Effector memory CD8-positive, alpha-beta T cell (primary cell): ENCODE measurements around the gene NEUROD2.

Experiments used
- ATAC-seq: fragments of 150-1000 bp; cut with Tn5 transposase; replicated peaks from 2 replicates; pipeline ENCODE4 v1.10.0; 2021; ENCODE audit warnings: mild to moderate bottlenecking, moderate library complexity
- DNase-seq, 3 experiments: peaks; one replicate each; pipeline ENCODE4 v3.0.0; 2021
- H3K27ac Mint-ChIP-seq, 2 donors: one replicate each; pipeline ENCODE4 v1.8.0; 2022; ENCODE audit warnings: mild to moderate bottlenecking in 2 of 2, mixed read lengths in 2 of 2, moderate library complexity in 2 of 2
- H3K27me3 Mint-ChIP-seq, 2 donors: one replicate each; pipeline ENCODE4 v1.8.0; 2022; ENCODE audit warnings: mixed read lengths in 2 of 2
- H3K36me3 Mint-ChIP-seq: one replicate; pipeline ENCODE4 v1.8.0; 2022; ENCODE audit warnings: mild to moderate bottlenecking, moderate library complexity, mixed read lengths; ENCODE audit not compliant: insufficient read depth
- H3K4me1 Mint-ChIP-seq, 2 donors: one replicate each; pipeline ENCODE4 v1.8.0; 2022; ENCODE audit warnings: low read depth in 2 of 2, mixed read lengths in 2 of 2
- H3K4me3 Mint-ChIP-seq, 2 donors: one replicate each; pipeline ENCODE4 v1.8.0; 2022; ENCODE audit warnings: mild to moderate bottlenecking in 2 of 2, mixed read lengths in 2 of 2, moderate library complexity in 2 of 2
- H3K9me3 Mint-ChIP-seq, 2 donors: one replicate each; pipeline ENCODE4 v1.8.0; 2022; ENCODE audit warnings: mixed read lengths in 2 of 2

NEUROD2 gene

DNA sequence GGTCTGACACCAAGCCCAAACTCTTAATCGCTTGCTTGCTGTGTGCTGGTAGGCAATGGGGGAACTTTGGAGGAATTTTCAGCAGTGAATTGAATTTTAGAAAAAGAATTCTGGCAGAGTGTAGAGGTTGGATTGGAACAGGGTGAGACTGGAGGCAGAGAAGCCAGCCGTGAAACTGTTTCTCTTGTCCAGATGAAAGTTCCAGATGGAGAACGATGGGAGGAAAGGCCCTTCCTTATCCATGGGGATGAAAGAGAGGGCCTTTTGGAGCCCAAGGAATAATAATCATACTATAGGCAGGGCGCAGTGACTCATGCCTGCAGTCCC is 26.0 kb downstream of the NEUROD2 start:
- ATAC-seq = no peak
- H3K4me1 Mint-ChIP-seq = no peaks in the 10 kb centered on the region

DNA sequence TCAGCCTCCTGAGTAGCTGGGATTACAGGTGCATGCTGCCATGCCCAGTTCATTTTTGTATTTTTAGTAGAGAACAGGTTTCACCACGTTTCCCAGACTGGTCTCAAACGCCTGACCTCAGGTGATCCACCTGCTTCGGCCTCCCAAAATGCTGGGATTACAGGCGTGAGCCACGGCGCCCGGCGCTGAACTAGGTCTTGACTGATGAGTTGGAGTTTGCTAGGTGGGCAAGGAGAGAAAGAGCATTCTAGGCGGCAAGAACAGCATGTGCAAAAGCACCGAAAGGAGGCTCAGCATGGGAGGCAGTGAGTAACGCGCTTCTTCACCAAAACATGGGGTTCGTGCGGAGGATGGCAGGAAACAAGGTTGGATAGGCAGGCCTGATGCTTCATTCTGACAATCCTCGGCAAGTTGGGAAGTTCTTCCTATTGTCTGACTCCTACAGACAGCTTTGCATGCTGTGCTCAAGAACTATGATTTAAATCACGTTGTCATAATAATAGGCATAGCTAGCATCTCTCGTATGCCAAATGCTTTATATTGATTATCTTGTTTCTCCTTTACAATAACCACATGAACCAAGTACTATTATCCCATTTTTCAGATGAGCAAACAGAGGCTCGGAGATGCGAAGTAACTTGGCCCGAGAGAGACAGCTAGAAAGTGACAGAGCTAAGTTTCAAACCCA is 26.5 kb downstream of the NEUROD2 start:
- DNase-seq = no peak
- no peaks in the 10 kb centered on the region for H3K27me3 Mint-ChIP-seq
- H3K27ac Mint-ChIP-seq = no peak overlapping the region
- H3K4me1 Mint-ChIP-seq = no peaks in the 10 kb centered on the region
- ATAC-seq = no peak
- no peaks in the 10 kb centered on the region for H3K9me3 Mint-ChIP-seq
- H3K4me3 Mint-ChIP-seq = no peak overlapping the region
- no peaks in the 10 kb centered on the region for H3K36me3 Mint-ChIP-seq

More for the DNA sequence above, 26.0 kb downstream of the NEUROD2 start:
- no peaks in the 10 kb centered on the region for H3K9me3 Mint-ChIP-seq
- no peak overlapping the region for H3K27ac Mint-ChIP-seq
- H3K4me3 Mint-ChIP-seq = no peak overlapping the region
- peaks cover 0 to 3% of the 10 kb centered on the region in 2 donors for H3K27me3 Mint-ChIP-seq
- DNase-seq = no peak
- H3K36me3 Mint-ChIP-seq = no peaks in the 10 kb centered on the region

DNA sequence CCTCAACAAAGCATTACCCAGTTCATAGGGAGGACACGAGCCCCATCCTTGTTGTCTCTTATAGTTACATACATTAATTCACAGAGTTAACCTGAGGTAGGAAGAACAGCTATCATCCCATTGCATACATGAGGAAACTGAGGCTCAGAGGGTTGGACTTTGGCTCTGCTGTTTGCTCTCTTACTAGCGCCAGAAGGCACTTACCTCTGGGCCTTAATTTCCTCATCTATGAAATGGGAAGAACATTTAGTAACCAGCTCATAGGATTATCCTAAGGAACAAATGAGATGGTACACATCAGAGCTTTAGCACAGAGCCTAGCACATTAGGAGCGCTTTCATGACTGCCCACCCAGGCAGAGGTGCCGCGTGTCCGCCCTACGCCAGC is 27.6 kb downstream of the NEUROD2 start:
- no peak for ATAC-seq
- no peak for DNase-seq
- Mint-ChIP-seq H3K27ac (no peak overlapping the region), H3K27me3 (no peaks in the 10 kb centered on the region), H3K4me1 (no peaks in the 10 kb centered on the region), H3K9me3 (no peaks in the 10 kb centered on the region), H3K36me3 (no peaks in the 10 kb centered on the region), H3K4me3 (no peak overlapping the region)

DNA sequence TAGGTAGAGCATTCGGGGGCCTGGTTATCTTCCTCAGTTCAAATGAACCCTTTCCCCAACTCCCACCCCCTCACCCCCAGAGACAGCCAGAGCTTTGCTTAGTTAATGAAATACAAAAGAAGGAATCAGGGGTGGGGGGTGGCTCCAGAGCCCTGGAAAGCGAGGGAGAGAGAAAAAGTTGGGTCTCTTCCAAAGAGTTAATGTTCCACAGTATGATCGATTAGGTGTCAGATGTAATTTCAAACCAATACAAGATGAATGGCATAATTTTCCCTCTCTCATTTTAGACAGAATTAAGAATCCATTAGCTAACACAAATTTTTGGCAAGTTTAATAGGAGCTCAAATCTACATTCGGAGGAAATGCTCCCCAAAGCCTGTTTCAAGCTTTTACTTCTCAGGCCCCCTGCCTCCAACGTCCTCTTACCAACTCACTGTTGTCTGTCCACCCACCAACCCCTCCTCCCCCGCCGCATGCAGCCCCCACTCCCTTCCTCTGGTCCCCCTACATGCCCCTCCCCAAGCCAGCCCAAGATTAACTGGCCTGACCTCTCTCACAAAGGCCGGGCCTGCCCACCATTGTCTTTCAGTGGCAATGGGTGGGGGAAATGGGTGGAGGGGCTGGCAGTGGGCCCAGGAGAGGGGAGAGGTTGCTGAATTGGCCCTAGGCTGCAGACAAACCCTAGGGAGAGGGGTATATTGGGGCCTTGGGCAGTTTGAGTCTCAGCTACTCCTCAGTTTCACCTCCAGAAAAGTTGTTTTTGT is 28.2 kb downstream of the NEUROD2 start:
- Mint-ChIP-seq H3K9me3 (no peaks in the 10 kb centered on the region), H3K27ac (no peak overlapping the region), H3K27me3 (no peaks in the 10 kb centered on the region), H3K4me3 (no peak overlapping the region), H3K4me1 (no peaks in the 10 kb centered on the region), H3K36me3 (no peaks in the 10 kb centered on the region)
- ATAC-seq = no peak
- no peak for DNase-seq

DNA sequence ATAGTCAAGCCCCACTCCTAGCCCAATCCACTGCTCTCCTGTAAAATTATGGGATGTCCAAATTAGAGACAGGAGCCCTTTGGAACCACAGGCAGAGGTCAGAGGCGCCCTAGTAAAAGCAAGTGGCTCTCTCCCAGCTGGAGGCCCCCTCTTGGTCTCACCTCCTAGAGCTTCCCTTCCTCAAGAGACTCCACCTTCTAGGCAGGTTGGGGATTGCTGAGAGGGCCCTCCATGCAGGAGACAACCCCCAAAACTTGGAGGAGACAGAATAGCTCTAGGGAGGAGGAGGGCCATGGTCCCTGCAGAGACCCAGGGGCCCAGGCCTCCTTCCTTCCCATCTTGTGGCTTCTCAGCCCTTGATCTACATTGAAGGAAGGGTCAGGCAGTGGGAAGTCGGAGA is 29.4 kb downstream of the NEUROD2 start:
- Mint-ChIP-seq H3K27ac (no peak overlapping the region), H3K9me3 (no peaks in the 10 kb centered on the region), H3K27me3 (no peaks in the 10 kb centered on the region), H3K4me3 (no peak overlapping the region), H3K36me3 (no peaks in the 10 kb centered on the region), H3K4me1 (peaks cover 0 to 2% of the 10 kb centered on the region in 2 donors)
- DNase-seq (no peak), ATAC-seq (no peak)

DNA sequence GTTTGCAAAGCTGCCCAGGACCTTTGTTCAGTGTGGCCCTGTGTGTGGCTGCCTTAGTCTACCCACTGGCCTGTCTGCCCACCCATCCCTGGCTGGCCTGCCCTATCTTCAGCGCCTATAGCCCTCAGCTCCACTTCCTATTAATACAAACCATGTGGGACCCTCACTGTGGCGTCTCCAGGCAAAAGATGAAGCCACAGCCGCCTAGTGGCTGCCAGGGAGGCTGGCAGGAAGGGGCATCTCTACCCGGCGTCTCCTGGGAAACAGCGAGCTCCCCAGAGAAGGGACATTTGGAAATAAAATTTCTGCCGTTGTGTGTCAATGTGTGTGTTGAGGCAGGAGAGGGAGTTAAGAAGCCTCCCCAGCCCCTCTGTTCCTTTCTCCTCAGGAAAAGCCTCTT is 31.5 kb downstream of the NEUROD2 start:
- Mint-ChIP-seq H3K4me1 (peaks cover 0 to 4% of the 10 kb centered on the region in 2 donors), H3K9me3 (peaks cover 2 to 7% of the 10 kb centered on the region in 2 donors), H3K27me3 (no peaks in the 10 kb centered on the region), H3K36me3 (peaks cover 6% of the 10 kb centered on the region), H3K27ac (no peak overlapping the region), H3K4me3 (no peak overlapping the region)
- ATAC-seq (no peak), DNase-seq (no peak)

DNA sequence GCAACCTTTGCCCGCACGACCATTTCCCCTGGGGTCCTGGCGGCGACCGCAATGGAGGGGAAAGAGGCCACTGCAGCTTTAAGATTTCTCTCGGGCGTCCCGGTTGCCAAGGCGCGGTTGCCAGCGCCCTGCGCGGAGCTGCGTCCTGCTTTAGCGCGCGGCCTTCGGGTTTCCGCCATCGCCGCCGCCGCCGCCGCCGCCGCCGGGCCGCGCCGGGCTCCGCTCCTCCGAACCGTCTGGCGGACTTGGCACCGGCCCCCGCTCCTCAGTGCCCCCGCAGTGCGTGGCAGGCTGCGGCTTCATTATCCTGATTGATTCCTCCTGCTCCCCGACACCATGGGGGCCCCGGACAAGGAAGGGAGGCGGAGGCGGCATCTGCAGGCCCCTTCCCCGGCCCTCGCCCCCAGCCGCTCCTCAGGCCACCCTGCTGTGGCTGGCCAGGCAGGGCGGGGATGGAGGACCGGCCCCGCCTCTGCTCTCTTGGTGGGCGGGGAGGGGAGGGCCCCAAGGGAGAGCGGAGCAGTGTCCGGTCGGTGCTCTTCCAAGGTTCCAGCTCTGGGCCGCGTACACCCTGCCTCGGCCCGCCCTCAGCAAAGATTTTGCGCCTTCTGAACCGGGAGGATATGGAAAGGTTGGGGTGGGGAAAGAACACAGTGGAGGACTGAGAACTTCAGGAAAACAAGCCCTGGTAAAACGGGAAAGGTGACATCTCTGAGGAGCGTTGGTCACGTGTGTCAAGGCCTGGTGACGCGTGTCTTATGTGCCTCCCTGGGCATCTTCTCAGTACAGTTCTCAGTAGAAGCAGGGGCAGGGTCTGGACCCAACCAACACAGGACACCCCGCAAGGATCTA is 34.0 kb downstream of the NEUROD2 start:
- Mint-ChIP-seq H3K4me3 (peak overlapping the region; percentile 65 to 67), H3K9me3 (peaks cover 4 to 9% of the 10 kb centered on the region in 2 donors), H3K36me3 (peaks cover 9% of the 10 kb centered on the region), H3K27me3 (no peaks in the 10 kb centered on the region), H3K27ac (no peak overlapping the region), H3K4me1 (peaks cover 0 to 4% of the 10 kb centered on the region in 2 donors)
- ATAC-seq (peak; percentile 74), DNase-seq (no peak)

DNA sequence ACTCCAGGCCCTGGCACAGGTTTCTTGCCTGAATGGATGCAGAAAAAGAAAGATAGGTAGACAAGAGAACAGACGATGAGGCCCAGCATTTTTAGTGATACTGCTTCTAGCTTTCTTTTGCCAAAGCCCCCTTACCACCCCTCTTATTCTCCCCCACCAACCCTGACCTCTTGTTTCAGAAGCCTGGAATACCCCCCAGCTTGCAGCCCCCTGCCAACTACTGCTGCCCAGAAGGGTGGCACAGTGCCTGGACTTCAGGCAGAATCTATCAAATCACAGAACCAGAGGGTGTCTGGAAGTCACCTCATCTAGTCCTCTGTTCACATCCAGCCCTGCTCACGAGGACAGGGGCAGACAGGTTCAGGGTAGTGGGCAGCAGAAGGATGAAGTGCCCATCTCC is 35.6 kb downstream of the NEUROD2 start:
- DNase-seq = no peak
- peak overlapping the region in 1 of 2 donors; percentile 38 for H3K27ac Mint-ChIP-seq
- peaks cover 0 to 4% of the 10 kb centered on the region in 2 donors for H3K4me1 Mint-ChIP-seq
- peaks cover 4 to 9% of the 10 kb centered on the region in 2 donors for H3K9me3 Mint-ChIP-seq
- H3K27me3 Mint-ChIP-seq = no peaks in the 10 kb centered on the region
- no peak overlapping the region for H3K4me3 Mint-ChIP-seq
- H3K36me3 Mint-ChIP-seq = peaks cover 14% of the 10 kb centered on the region
- no peak for ATAC-seq

DNA sequence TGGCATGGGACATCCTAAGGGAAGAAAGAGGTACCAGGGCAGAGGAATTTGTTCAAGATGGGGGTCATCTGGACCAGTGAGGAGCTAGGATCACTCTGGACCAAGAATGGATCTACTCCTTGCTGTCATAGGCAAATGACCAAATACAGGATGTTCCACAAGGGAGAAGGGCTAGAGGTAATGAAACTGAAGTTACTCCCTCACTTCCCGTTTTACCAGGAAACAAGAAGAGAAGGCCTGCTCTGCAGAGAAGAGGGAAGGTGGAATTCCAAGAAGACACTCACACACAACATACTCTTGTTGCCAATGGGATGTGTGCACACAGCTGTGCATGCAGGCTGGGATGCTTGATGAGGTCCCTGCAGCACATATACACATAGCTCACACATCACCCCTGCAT is 38.6 kb downstream of the NEUROD2 start:
- H3K9me3 Mint-ChIP-seq = peaks cover 4 to 9% of the 10 kb centered on the region in 2 donors
- H3K36me3 Mint-ChIP-seq = peaks cover 22% of the 10 kb centered on the region
- peaks cover 0 to 4% of the 10 kb centered on the region in 2 donors for H3K4me1 Mint-ChIP-seq
- ATAC-seq (no peak), DNase-seq (no peak)
- H3K27me3 Mint-ChIP-seq = no peaks in the 10 kb centered on the region
- H3K4me3 Mint-ChIP-seq = no peak overlapping the region
- no peak overlapping the region for H3K27ac Mint-ChIP-seq

DNA sequence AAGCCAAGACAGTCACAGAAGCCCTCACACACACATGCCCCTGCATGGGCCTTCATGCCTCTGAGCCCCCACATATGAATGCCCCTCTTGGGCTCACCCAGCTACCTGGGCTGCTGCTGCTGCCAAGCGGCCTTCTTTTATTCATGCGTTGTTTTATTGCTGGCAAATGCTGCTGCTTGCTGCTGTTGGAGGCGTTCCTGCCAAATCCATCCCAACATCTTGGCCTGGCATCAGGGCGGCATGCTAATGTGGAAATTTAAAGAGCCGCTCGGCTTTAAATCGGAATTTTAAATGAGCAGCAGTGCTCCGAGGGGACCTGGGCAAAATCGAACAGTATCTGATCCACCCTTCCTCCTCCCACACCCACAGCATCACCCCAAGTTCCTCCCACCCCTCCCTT is 39.0 kb downstream of the NEUROD2 start:
- Mint-ChIP-seq H3K9me3 (peaks cover 4 to 9% of the 10 kb centered on the region in 2 donors), H3K36me3 (peaks cover 22% of the 10 kb centered on the region), H3K27ac (no peak overlapping the region), H3K4me1 (peaks cover 0 to 2% of the 10 kb centered on the region in 2 donors), H3K27me3 (no peaks in the 10 kb centered on the region), H3K4me3 (no peak overlapping the region)
- DNase-seq = no peak
- ATAC-seq = no peak

DNA sequence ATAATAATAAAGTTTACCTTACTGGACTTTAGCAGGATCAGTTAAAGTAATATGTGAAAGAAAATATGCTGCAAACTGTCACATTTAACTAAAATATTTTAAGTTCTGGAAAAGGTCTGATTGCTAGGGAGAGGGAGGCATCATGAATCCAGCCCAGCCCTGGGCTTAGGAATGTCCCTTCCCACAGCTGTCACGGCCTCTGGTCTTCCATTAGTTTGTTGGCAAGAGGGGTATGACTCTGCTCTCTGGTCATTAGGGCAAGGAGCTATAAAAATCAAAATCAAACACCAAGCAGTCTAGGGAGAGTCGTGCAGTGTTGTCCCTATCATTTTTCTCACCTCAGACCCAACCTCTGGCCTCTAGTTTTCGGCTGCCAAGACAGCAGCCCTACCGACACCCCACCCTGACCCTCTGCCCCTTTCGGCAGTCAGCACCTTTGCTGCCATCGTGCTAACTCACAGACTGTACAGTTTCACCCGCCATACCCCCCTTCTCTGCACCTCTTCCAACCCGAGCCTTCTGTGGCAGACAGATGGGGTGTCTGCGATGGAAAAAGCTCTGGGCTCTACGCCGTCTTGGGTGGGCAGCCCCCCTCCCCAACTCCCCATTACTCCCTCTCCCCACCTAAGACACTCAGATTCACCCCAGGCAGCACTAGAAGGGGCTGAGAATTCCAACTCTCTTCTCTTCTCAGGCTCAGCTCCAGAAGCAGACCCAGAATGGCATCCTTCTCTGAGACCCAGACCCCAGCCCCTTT is 41.4 kb downstream of the NEUROD2 start:
- ATAC-seq (no peak), DNase-seq (no peak)
- Mint-ChIP-seq H3K4me3 (no peak overlapping the region), H3K4me1 (peaks cover 0 to 1% of the 10 kb centered on the region in 2 donors), H3K27ac (peak overlapping the region in 1 of 2 donors; percentile 27), H3K36me3 (peaks cover 23% of the 10 kb centered on the region), H3K27me3 (no peaks in the 10 kb centered on the region), H3K9me3 (peaks cover 3% of the 10 kb centered on the region in 2 donors)

DNA sequence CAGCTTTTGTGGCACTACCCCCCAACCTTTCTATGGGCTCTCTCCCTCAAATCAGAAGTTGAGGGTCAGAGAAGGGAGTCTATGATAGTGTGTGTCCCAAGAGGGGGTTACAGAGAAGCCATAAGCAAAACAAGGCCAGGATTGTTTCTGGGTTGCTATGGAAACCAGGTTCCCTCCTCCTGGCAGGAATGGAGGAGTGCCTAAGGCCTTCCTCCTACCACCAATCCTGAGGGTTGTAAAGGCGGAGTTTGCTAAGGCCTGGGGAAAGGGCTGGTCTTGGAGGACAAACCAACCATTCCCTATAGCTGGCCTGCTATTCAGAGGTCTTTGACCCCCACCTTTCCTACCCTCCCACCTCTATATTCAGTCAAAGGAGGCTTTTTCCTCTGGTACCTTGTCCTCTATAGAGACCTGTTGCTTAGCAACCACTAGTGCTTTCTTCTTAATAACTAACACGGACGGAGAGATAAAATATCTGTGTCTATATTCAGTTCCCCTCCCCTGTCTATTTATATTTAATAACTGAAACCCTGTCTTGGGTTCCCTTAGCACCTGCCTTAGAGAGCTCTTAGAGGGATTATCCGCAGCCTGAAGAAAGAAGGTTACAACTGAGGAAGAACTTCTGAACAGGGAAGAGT is 43.4 kb downstream of the NEUROD2 start:
- Mint-ChIP-seq H3K4me3 (no peak overlapping the region), H3K36me3 (peaks cover 26% of the 10 kb centered on the region), H3K27ac (no peak overlapping the region), H3K27me3 (no peaks in the 10 kb centered on the region), H3K4me1 (peaks cover 0 to 1% of the 10 kb centered on the region in 2 donors), H3K9me3 (no peaks in the 10 kb centered on the region)
- ATAC-seq (no peak), DNase-seq (no peak)

DNA sequence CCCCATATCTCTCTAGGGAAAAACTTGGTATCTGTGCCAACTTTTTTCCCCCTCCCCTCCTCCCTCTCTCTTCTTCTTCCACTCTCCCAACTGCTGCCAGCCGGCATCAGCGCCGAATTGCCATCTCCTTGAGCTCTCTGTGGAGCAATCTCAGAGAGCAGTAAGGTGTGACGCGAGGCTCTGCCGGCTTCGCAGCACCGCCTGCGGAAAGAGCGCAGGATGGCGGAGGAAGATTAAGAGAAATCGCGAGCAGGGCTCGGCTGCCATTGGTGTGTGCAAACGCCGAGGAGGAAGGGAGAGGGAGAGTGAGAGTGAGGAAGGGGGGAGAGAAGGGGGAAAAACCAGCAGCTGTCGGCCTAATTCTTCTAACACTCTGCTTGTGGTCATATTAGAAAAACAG is 44.2 kb downstream of the NEUROD2 start:
- H3K9me3 Mint-ChIP-seq = no peaks in the 10 kb centered on the region
- DNase-seq (no peak), ATAC-seq (no peak)
- no peak overlapping the region for H3K4me3 Mint-ChIP-seq
- no peak overlapping the region for H3K27ac Mint-ChIP-seq
- no peaks in the 10 kb centered on the region for H3K27me3 Mint-ChIP-seq
- H3K36me3 Mint-ChIP-seq = peaks cover 33% of the 10 kb centered on the region
- peaks cover 0 to 1% of the 10 kb centered on the region in 2 donors for H3K4me1 Mint-ChIP-seq
